ENCODE measurements around the gene GGA2.
"Not testable (repeated sequence)": the region's sequence is repeated elsewhere in the genome, so short reads cannot be mapped to it uniquely, and the experiment has no call there.

DNA sequence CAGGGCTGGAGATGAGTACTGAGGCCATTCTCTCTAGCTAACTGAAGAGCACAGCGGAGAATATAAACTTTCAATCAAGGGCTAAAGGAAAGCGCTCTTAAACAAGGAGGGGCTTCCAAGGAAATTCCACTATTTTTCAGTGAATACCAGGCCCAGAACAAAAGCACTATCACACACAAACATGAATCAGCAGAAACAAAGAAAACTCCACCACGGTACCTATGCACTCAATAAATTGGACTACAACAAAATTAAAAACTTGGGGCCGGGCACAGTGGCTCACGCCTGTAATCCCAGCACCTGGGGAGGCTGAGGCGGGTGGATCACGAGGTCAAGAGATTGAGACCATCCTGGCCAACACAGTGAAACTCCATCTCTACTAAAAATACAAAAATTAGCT is 72.8 kb downstream of the GGA2 start:
- TF ChIP-seq, protein P1, sequence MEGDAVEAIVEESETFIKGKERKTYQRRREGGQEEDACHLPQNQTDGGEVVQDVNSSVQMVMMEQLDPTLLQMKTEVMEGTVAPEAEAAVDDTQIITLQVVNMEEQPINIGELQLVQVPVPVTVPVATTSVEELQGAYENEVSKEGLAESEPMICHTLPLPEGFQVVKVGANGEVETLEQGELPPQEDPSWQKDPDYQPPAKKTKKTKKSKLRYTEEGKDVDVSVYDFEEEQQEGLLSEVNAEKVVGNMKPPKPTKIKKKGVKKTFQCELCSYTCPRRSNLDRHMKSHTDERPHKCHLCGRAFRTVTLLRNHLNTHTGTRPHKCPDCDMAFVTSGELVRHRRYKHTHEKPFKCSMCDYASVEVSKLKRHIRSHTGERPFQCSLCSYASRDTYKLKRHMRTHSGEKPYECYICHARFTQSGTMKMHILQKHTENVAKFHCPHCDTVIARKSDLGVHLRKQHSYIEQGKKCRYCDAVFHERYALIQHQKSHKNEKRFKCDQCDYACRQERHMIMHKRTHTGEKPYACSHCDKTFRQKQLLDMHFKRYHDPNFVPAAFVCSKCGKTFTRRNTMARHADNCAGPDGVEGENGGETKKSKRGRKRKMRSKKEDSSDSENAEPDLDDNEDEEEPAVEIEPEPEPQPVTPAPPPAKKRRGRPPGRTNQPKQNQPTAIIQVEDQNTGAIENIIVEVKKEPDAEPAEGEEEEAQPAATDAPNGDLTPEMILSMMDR (IDR thresholded peaks at IDR 0.05): not testable (repeated sequence)
- not testable (repeated sequence) for TF ChIP-seq POLR2A, POLR2AphosphoS5 (IDR thresholded peaks at IDR 0.05)

Data from sigmoid colon (tissue), 4 donors.